GM19023 (cell line): ENCODE data around the gene CA6.
"Not testable (repeated sequence)": the region's sequence is repeated elsewhere in the genome, so short reads cannot be mapped to it uniquely, and the experiment has no call there.

Experiments
- ATAC-seq: cut with Tn5 transposase; IDR thresholded peaks from one replicate; pipeline ENCODE4 v1.9.1; 2021; ENCODE audit warnings: mild to moderate bottlenecking, moderate library complexity; ENCODE audit not compliant: unreplicated experiment

The CA6 gene

DNA sequence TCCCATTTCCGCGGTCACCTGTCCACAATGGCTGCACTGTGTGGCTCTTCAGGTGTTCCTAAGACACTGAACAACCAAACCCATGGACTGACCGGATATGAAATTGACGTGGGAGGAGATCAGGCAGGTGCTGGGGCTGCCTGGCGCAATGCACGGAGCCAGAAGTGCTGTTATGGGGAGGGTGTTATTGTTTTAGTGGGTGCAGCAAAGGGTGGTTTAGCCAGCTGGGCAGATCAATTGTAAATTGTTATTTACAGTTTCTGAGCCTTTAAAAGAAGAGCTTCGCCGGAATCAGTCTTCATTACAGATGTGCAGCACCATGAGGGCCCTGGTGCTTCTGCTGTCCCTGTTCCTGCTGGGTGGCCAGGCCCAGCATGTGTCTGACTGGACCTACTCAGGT lies at the start of gene CA6:
Gene CA6 (plus strand): TSS at position 301 of the 400 bp plus-strand sequence. CDS start 19 bp downstream, at position 320.
- ATAC-seq: no peak

DNA sequence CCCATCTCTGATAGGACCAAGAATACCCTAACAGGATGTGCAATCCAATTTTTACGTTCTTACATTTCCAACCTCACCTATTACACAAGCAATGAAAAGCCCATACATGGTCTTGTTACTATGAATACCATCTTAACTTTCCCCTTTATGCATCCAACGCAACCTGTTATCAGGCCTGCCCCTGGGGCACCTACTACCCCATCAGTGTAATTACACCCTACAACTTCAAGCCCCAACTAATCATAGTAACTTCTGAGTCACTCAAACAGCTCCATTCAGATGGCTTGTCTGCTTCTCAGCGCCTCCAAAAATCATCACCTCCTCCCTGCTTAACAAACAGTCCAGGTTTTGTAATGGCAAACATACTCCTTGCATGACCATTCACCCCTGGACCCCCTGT lies 48.9 kb upstream of the CA6 start:
- ATAC-seq: not testable (repeated sequence)

DNA sequence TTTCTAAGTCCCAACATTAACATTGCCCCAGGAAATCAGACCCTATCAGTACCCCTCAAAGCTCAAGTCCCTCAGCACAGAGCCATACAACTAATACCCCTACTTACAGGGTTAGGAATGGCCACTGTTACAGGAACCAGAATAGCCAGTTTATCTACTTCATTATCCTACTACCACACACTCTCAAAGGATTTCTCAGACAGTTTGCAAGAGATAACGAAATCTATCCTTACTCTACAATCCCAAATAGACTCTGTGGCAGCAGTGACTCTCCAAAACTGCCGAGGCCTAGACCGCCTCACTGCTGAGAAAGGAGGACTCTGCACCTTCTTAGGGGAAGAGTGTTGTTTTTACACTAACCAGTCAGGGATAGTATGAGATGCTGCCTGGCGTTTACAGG lies 48.2 kb upstream of the CA6 start:
- ATAC-seq: not testable (repeated sequence)

DNA sequence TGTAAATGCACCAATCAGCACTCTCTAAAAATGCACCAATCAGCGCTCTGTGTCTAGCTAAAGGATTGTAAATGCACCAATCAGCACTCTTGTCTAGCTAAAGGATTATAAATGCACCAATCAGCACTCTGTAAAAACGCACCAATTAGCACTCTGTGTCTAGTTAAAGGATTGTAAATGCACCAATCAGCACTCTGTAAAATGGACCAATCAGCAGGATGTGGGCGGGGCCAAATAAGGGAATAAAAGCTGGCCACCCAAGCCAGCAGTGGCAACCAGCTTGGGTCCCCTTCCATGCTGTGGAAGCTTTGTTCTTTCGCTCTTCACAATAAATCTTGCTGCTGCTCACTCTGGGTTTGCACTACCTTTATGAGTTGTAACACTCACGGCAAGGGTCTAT lies 47.2 kb upstream of the CA6 start:
- not testable (repeated sequence) for ATAC-seq

DNA sequence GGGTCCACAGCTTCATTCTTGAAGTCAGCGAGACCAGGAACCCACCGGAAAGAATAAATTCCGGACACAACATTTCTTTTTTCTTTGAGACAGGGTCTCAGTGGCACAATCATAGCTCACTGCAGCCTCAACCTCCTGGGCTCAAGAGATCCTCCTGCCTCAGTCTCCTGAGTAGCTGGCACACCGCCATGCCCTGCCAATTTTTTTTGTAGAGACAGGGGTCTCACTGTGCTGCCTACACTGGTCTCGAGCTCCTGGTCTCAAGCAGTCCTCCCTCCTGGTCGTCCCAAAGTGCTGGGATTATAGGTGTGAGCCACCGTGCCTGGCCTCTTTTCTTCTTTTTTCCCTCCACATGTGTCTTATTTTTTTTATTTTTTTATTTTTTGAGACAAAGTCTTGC lies 46.6 kb upstream of the CA6 start:
- no peak for ATAC-seq

DNA sequence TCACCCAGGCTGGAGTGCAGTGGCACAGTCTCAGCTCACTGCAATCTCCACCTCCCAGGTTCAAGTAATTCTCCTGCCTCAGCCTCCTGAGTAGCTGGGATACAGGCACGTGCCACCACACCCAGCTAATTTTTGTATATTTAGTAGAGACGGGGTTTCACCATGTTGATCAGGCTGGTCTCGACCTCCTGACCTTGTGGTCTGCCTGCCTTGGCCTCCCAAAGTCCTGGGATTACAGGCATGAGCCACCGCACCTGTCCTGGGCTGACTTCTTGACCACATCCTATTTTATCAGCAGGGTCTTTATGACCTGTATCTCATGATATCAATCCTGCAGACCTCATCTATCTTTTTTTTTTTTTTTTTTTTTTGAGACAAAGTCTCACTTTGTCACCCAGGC lies 45.0 kb upstream of the CA6 start:
- not testable (repeated sequence) for ATAC-seq

DNA sequence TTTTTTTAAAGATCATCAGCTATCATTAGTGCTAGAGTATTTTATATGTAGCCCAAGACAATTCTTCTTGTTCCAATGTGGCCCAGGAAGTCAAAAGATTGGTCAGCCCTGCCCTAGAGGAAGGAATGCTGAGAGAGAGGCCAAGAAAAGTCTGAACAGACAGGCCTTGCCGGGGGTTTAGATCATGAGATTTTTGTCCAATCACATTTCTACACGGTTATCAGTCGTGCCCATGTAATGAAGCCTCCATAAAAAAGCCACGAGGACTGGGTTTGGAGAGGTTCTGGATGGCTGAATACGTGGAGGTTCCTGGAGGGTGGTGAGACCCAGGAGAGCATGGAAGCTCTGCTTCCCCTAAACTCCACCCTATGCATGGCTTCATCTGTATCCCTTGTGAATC lies 42.9 kb upstream of the CA6 start:
- no peak for ATAC-seq

DNA sequence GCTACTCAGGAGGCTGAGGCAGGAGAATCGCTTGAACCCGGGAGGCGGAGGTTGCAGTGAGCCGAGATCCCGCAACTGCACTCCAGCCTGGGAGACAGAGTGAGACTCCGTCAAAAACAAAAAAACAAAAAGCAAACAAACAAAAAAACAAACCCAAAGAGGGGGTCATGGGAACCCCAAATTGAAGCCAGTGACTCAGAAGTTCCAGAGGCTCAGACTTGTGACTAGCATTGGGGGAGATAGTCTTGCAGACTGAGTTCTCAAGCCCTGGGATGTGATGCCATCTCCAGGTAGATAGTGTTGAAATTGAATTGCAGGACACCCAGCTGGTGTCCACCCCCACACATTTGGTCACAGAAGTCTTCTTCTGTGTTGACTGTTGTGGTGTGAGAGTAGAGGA lies 42.3 kb upstream of the CA6 start:
- ATAC-seq: no peak

DNA sequence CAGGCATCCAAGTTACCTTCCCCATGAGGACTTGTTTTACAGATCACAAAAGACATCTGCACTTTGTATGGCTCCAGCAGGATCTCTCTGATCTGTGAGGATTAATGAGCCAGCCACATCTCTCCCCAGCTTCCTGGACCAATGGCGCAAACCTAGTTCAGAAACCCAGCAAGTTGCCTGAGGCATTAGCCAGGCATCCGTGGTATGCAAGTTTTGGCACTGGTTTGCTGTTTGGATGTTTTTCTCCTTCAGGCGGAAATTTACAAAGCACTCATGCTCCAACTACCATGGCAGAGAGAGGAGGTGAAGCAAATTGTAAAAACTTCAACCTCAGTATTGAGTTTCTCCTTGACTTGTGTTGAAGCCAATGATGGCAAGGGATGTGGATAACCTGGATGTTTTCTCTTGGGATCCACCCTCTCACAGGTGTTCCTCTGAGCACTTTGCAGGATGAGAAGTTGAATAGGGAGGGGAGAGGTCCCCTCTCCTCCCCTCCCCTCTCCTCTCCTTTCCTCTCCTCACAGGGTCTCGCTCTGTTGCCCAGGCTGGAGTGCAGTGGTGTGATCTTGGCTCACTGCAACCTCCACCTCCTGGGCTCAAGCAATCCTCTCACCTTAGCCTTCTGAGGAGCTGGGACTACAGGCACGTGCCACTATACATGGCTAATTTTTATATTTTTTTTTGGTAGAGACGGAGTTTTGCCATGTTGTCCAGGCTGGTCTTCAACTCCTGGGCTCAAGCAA lies 41.6 kb upstream of the CA6 start:
- ATAC-seq: no peak

DNA sequence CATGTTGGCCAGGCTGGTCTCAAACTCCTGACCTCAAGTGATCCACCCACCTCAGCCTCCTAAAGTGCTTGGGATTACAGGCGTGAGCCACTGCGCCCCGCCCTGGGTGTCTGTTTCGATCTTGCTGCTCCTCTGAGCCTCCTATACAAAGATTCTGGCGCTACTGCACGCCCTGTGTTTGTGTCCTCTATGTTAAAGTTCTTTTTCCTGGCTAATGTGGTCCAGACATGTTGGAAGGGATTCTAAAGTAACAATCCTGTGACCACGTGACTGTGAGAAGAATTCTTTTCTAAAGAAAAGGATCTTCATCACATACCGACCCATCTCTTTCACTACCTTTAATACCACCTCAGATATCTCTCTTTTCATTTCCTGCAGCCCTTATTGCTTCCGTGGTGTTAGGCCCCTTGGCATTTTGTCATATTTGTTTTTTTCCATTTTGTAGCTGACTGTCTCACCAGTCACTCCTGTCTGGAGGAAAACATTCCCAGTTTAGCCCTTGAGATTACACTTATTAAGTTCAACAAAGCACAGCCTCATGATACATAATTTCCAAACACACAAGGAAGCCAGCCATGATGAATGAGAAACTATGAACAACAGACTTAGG lies 40.0 kb upstream of the CA6 start:
- no peak for ATAC-seq

DNA sequence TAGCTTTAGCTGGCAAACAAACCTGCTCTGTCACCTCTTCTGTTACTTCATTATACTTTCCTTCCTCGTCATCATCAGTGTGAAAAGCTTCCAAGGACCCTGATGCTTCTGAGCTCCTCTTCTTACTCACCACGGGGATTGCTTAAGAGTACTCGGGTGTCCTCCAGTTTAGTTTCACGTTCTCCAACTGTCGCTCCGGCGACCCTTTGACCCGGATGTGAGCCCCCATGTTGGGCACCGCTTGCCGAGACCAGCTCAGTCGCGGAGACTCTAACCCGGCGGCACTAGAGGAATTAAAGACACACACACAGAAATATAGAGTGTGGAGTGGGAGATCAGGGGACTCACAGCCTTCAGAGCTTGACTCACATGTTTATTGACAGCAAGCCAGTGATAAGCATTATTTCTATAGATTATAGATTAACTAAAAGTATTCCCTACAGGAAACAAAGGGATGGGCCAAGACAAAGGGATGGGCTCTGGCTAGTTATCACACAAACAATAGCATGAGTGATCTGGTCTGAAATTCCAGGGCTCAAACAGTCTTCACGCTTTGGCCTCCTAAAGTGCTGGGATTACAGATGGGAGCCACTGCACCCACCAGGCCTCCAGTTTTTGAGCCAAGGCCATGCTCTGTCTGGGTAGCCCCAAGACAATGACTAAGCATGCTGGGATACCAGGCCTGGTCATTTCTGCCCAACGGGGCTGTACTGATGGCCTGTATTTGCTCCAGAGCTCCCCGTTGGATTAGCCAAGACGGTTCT lies 37.1 kb upstream of the CA6 start:
- ATAC-seq: no peak

DNA sequence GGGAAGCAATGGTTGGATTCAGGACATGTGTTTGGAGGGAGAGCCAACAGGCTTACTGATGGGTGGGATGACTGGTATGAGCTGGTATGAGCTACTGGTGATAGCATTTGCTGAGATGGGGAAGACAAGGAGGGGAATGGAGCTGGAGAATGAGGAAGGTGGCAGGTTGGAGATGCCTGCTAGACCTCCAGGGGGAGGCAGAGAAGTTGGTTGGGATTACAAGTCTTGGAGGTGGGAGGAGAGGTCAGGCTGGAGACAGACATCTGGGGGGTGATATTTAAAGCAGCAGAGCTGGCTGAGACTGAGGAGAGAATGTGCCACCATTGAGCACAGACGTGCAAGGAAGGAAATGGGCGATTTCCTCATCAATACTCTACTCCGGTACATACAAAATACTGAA lies 35.3 kb upstream of the CA6 start:
- no peak for ATAC-seq

DNA sequence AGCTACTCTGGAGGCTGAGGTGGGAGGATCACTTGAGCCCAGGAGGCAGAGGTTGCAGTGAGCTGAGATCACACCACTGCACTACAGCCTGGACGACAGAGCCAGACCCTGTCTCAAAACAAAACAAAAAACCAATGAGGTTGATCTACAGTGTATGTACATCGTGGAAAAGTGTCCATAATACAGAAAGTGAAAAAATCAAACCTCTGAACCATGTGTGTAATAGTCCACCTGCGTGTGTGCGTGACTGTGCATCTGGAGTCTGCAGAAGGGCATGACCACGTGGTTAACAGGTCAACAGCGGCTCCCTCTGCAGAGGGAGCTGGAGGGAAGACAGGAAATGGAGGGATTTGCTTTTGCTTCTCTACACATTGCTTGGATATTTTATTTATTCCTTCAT lies 34.8 kb upstream of the CA6 start:
- no peak for ATAC-seq

DNA sequence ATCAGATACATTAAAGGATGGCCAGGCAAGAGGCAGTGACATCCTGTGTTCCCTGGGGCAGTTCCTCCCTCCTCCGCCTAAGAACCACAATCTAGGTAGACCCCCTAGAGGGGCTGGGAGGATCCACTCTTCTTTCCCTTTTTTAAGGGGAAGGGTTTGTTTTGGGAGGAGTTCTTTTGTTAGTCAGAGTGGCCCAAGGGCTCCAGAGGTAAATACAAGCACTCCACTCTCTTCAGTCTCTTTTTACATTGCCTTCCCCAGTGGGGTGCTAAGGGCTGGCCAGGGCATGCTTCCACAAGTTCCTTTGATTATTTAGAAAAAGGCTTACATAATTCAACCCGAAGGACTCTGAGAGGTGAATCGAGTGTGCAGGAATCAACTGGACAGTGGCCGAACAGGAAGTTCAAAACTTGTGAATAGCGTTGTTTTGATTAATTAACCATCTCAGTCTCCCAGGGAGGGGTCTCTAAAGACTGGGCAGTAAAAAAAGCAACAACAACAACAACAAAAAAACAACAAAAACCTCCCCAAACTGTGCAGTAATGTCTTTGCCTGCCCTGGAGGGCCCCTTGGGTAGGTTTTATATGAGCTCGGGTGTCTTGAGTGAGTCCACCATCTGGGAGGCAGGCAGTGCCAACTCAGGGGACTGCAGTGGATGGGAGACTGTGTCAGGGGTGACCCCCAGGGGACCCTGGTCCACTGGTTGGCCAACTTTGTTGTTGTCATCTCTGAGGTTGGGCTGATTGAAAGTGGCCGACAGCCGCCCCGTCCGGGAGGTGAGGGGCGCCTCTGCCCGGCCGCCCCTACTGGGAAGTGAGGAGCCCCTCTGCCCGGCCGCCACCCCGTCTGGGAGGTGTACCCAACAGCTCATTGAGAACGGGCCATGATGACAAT lies 34.0 kb upstream of the CA6 start:
- ATAC-seq: no peak

DNA sequence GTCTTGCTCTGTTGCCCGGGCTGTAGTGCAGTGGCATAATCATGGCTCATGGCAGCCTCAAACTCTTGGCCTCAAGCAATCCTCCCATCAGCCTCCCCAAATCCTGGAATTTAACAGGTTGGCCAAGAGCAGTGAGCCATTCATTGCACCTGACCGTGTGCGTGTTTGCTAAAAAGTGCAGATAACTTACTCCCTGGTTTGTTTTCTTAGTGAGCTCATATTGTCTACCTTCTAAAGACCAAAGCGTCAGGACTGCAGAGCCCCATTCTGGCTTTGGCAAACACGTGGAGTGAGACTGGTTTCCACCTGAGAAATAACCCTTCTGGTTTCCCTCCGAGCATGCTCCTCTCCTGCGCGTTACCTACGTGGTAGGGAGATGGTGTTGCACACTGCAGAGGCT lies 32.2 kb upstream of the CA6 start:
- ATAC-seq: no peak

DNA sequence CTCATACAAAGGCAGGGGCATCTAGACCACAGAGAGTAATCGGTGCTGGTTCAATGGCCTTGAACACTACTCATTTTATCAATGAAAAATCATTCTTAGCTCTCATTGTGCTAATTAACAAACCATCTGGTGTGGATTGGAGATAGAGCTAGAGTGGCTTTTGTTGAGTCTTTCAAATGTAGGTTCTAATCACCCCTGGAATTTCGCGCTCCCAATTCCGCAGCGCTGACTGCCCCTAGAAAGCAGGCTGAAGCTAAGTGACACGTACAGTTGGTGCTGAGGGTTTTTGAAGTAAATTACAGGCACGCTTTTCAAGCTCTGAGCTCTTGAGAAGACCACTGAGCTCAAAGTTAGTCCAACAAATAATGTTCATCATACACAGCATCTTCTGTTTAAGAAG lies 31.2 kb upstream of the CA6 start:
- no peak for ATAC-seq

DNA sequence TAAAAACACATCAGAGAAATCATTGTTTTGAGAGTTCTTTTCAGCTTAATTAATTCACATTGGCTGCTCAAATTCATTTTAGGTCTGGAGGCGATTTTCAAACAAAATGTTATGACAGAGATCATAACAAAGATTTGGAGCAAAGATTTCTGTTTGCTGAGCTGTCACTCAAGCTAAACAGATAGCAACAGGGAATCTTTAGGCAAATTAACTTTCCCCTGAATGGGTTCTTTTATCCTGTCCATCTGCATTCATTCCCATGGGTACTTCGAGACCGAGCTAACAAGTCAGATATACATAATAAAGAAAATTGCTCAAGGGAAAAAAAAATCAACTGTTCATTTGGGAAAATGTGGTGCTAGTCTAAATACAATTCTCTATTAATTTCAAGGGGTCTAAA lies 30.2 kb upstream of the CA6 start:
- no peak for ATAC-seq

DNA sequence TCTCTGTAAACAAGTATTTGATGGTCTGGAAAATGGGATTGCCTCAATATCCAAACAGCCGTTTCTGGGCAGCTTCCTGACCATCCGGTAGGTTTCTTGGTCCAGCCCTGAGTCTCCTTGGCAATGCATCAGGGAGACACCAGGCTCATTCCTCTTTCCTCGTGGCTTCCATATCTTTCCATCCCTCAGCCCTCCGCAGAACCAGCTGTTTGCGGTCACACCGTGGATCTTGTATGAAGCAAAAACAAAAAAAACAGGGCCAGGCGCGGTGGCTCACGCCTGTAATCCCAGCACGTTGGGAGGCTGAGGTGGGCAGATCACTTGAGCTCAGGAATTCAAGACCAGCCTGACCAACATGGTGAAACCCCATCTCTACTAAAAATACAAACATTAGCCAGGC lies 28.1 kb upstream of the CA6 start:
- not testable (repeated sequence) for ATAC-seq

DNA sequence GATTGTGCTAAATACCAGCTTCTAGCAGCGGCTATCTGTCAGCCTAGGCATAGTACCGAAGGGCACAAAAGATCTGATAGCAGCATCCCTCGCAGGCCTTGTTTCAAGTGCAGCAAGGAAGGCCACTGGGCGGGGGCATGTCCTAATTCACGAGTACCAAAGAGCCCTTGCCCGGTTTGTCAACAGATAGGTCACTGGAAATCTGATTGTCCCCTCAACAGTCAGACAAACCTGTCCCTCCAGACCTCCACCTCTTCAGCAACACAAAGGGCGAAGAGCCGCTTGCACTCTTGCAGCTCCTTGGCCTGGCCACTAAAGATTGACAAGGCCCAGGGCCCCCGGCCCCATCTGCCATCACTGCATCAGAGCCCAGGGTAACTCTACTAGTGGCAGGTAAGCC lies 22.7 kb upstream of the CA6 start:
- ATAC-seq: no peak

DNA sequence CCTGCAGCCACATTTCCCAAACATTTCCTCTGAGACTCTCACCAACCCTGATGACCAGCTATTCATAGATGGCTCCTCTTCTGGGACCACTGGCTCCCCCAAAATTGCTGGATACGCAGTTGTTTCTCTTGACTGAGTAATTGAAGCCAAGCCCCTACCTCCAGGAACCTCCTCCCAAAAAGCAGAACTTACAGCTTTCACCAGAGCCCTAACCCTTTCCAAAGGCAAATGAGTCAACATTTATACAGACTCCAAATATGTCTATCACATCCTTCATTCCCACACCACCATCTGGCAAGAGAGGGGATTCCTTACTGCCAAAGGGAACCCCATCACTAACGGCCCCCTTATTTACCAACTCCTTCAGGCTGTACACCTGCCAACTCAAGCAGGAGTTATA lies 20.3 kb upstream of the CA6 start:
- ATAC-seq: no peak

DNA sequence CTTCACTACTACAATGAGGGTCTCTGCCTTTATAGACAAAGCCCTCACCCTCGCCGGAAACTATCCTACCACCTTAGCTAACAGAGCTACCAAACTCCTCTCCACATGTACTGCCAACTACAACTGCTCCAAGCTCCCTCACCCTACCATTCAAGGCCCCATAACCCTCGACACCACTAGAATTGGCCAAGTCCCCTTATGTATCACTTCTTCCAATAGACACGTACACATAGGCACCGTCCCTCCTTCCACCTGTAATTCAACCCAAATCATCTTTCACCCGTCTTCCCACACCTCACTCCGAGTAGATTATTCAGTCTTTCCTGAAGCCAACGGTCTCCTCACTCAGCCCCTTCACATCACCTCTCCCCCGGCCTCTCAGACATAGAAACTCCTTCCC lies 19.7 kb upstream of the CA6 start:
- ATAC-seq: no peak
